Esophagus muscularis mucosa (tissue), 3 donors: ENCODE measurements around the gene PARS2.

Experiments
- CTCF ChIP-seq, 3 experiments: fragments of 200-600 bp in 2 of 3; fragments of 450-650 bp in 1 of 3; sonication (generic) in 2 of 3; IDR thresholded peaks; one replicate each; pipeline ENCODE4 v1.5.1; 2017 to 2019; ENCODE audit warnings: antibody characterized with exemption in 3 of 3, mild to moderate bottlenecking in 2 of 3, moderate library complexity in 1 of 3
- POLR2AphosphoS5 ChIP-seq, 2 donors: sonication (generic); formaldehyde crosslinking; IDR thresholded peaks; one replicate each; pipeline ENCODE4 v1.6.1; 2017; ENCODE audit warnings: antibody characterized with exemption in 2 of 2

GRCh38 chr1:54715493-54716298 lies 48.6 kb downstream of the PARS2 start, which contains the start of gene TTC4:
- TF ChIP-seq POLR2AphosphoS5 (IDR thresholded peaks at IDR 0.05) (peak; percentile 83 to 84), CTCF (IDR thresholded peaks at IDR 0.05) (peak in 2 of 3 experiments; percentile 10 to 14)
